ENCODE results near the gene SLC26A5. TPM values are rescaled to one million over a fixed set of nuclear protein-coding genes. Genes with fewer than 3 reads are reported as not detected.

Gene SLC26A5
- total and polyA plus RNA-seq, 2 experiments from 2014 or later, result 0.30 TPM; not detected in 1

- no peaks in the 10 kb centered on the region for H3K9me3 ChIP-seq (ENCODE audit: low read depth)
- no peak overlapping the region for H3K4me2 ChIP-seq
- no peaks in the 10 kb centered on the region for H3K79me2 ChIP-seq
- TF ChIP-seq CTCF (IDR thresholded peaks at IDR 0.05; ENCODE audit: poor library complexity), result no peak
- TF ChIP-seq EZH2phosphoT487 (IDR thresholded peaks at IDR 0.05; ENCODE audit: low read depth, severe bottlenecking, unreplicated experiment), result no peak
- no peak for TF ChIP-seq EZH2 (IDR thresholded peaks at IDR 0.05; ENCODE audit: borderline replicate concordance)
- H3K9me2 ChIP-seq (replicated peaks; ENCODE audit: insufficient read depth), result no peaks in the 10 kb centered on the region
- H3K27ac ChIP-seq, result no peak overlapping the region
- H4K20me1 ChIP-seq (ENCODE audit: insufficient read depth, poor library complexity, severe bottlenecking), result no peaks in the 10 kb centered on the region
- no peaks in the 10 kb centered on the region for H3K36me3 ChIP-seq (replicated peaks; ENCODE audit: insufficient read depth, low read depth)
- DNase-seq (ENCODE audit: low spot score), result no peak
- no peak overlapping the region for H3K4me3 ChIP-seq
- no peak overlapping the region for H2AFZ ChIP-seq
- 97% methylated on average over 8 of the region's 8 CpGs for WGBS (ENCODE audit: low lambda C conversion rate, missing lambda C conversion rate)
- no peaks in the 10 kb centered on the region for H3K4me1 ChIP-seq (ENCODE audit: insufficient read depth)
- H3K27me3 ChIP-seq, result peaks cover 23% of the 10 kb centered on the region
Measured at GRCh38 chr7:103439661-103440060, 6.3 kb downstream of the SLC26A5 start.

DNA sequence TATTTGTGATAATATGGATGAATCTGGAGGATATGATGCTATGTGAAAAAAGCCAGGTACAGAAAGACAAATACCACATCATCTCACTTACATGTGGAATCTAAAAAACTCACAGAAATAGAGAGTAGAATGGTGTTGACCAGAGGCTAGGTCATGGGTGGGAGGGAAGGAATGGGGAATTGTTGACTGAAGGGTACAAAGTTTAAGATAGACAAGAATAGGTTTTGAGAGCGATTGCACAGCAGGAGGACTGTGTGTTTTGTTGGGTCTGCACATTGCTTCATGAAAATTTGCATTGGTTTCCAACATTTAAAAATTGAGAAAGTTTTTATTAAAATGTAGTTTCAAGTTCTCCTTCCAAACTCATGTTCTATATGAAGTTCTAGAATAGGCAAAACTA, 8.4 kb downstream of the SLC26A5 start:
- H3K4me2 ChIP-seq, result no peak overlapping the region
- no peaks in the 10 kb centered on the region for H4K20me1 ChIP-seq (ENCODE audit: insufficient read depth, poor library complexity, severe bottlenecking)
- peaks cover 2% of the 10 kb centered on the region for H3K27me3 ChIP-seq
- H3K9me2 ChIP-seq (replicated peaks; ENCODE audit: insufficient read depth), result no peaks in the 10 kb centered on the region
- H3K4me3 ChIP-seq, result no peak overlapping the region
- TF ChIP-seq EZH2 (IDR thresholded peaks at IDR 0.05; ENCODE audit: borderline replicate concordance), result no peak
- TF ChIP-seq CTCF (IDR thresholded peaks at IDR 0.05; ENCODE audit: poor library complexity), result no peak
- no peak for TF ChIP-seq EZH2phosphoT487 (IDR thresholded peaks at IDR 0.05; ENCODE audit: low read depth, severe bottlenecking, unreplicated experiment)
- no peaks in the 10 kb centered on the region for H3K36me3 ChIP-seq (replicated peaks; ENCODE audit: insufficient read depth, low read depth)
- H3K27ac ChIP-seq, result no peak overlapping the region
- no peaks in the 10 kb centered on the region for H3K79me2 ChIP-seq
- H2AFZ ChIP-seq, result no peak overlapping the region
- no peaks in the 10 kb centered on the region for H3K9me3 ChIP-seq (ENCODE audit: low read depth)
- no peaks in the 10 kb centered on the region for H3K4me1 ChIP-seq (ENCODE audit: insufficient read depth)
- DNase-seq (ENCODE audit: low spot score), result no peak
- 57% methylated on average over 1 of the region's 1 CpG for WGBS (ENCODE audit: low lambda C conversion rate, missing lambda C conversion rate)

DNA sequence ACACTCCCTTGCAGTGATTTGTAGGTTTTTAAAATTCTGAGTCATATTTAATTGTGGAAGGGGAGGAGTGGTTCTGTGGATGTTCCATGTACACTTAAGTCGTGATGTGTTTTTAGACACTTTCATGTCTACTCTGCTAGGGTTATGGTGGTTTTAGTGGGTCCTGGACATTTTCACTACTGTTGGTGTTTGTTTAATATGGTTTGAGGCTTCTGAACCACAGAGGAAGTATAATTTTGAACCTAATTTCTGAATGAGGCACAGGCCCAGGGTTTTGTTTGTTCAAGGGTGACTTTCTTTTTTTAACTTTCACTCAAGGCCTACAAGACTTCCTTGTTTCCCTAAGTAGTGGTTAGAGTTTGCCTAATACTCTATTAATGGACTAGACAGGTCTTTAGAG, 13.3 kb downstream of the SLC26A5 start:
- H3K4me2 ChIP-seq, result no peak overlapping the region
- H3K4me1 ChIP-seq (ENCODE audit: insufficient read depth), result no peaks in the 10 kb centered on the region
- H3K27me3 ChIP-seq, result no peaks in the 10 kb centered on the region
- no peaks in the 10 kb centered on the region for H3K79me2 ChIP-seq
- H2AFZ ChIP-seq, result no peak overlapping the region
- no peaks in the 10 kb centered on the region for H3K36me3 ChIP-seq (replicated peaks; ENCODE audit: insufficient read depth, low read depth)
- H3K27ac ChIP-seq, result no peak overlapping the region
- DNase-seq (ENCODE audit: low spot score), result no peak
- 54% methylated on average over 1 of the region's 1 CpG for WGBS (ENCODE audit: low lambda C conversion rate, missing lambda C conversion rate)
- no peak overlapping the region for H3K4me3 ChIP-seq
- no peaks in the 10 kb centered on the region for H3K9me3 ChIP-seq (ENCODE audit: low read depth)
- H3K9me2 ChIP-seq (replicated peaks; ENCODE audit: insufficient read depth), result no peaks in the 10 kb centered on the region
- TF ChIP-seq EZH2 (IDR thresholded peaks at IDR 0.05; ENCODE audit: borderline replicate concordance) (no peak), CTCF (IDR thresholded peaks at IDR 0.05; ENCODE audit: poor library complexity) (no peak), EZH2phosphoT487 (IDR thresholded peaks at IDR 0.05; ENCODE audit: low read depth, severe bottlenecking, unreplicated experiment) (no peak)
- H4K20me1 ChIP-seq (ENCODE audit: insufficient read depth, poor library complexity, severe bottlenecking), result no peaks in the 10 kb centered on the region

- H3K36me3 ChIP-seq (replicated peaks; ENCODE audit: insufficient read depth, low read depth), result no peaks in the 10 kb centered on the region
- no peak for DNase-seq (ENCODE audit: low spot score)
- no peak overlapping the region for H3K4me2 ChIP-seq
- H3K79me2 ChIP-seq, result no peaks in the 10 kb centered on the region
- 59% methylated on average over 1 of the region's 1 CpG for WGBS (ENCODE audit: low lambda C conversion rate, missing lambda C conversion rate)
- H3K27ac ChIP-seq, result no peak overlapping the region
- no peak overlapping the region for H3K4me3 ChIP-seq
- H3K9me2 ChIP-seq (replicated peaks; ENCODE audit: insufficient read depth), result no peaks in the 10 kb centered on the region
- no peaks in the 10 kb centered on the region for H3K4me1 ChIP-seq (ENCODE audit: insufficient read depth)
- H2AFZ ChIP-seq, result no peak overlapping the region
- no peaks in the 10 kb centered on the region for H3K9me3 ChIP-seq (ENCODE audit: low read depth)
- H3K27me3 ChIP-seq, result peaks cover 4% of the 10 kb centered on the region
- H4K20me1 ChIP-seq (ENCODE audit: insufficient read depth, poor library complexity, severe bottlenecking), result no peaks in the 10 kb centered on the region
- TF ChIP-seq EZH2phosphoT487 (IDR thresholded peaks at IDR 0.05; ENCODE audit: low read depth, severe bottlenecking, unreplicated experiment) (no peak), CTCF (IDR thresholded peaks at IDR 0.05; ENCODE audit: poor library complexity) (no peak), EZH2 (IDR thresholded peaks at IDR 0.05; ENCODE audit: borderline replicate concordance) (no peak)
Measured at GRCh38 chr7:103425177-103425576, 20.8 kb downstream of the SLC26A5 start.
